ENCODE results near the gene TNNI3.
"Not testable (repeated sequence)": the region's sequence is repeated elsewhere in the genome, so short reads cannot be mapped to it uniquely, and the experiment has no call there.

TNNI3 gene

DNA sequence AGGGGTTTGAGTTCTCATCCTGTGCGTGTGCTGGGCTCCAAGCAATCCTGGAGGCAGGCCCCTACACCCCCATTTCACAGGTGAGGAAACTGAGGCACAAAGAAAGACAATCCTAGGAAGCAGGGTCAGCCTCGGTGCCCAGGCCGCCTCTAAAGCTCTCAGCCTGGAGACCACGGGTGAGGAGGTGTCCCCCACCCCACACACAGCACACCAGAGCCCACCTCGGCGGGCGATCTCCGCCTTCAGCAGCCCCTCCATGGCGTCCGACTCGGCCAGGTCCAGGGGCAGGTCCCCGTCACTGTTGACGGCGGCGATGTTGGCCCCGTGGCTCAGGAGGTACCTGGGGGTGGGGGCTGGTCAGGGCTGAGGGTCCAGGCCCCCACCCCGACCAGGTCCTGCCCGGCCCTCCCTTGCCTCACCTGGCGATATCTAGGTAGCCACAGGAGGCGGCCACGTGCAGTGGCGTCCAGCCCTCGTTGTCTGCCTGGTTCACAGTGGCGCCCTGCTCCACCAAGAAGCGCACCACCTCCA lies 45.2 kb downstream of the TNNI3 start:
- DNase-seq: no peak

DNA sequence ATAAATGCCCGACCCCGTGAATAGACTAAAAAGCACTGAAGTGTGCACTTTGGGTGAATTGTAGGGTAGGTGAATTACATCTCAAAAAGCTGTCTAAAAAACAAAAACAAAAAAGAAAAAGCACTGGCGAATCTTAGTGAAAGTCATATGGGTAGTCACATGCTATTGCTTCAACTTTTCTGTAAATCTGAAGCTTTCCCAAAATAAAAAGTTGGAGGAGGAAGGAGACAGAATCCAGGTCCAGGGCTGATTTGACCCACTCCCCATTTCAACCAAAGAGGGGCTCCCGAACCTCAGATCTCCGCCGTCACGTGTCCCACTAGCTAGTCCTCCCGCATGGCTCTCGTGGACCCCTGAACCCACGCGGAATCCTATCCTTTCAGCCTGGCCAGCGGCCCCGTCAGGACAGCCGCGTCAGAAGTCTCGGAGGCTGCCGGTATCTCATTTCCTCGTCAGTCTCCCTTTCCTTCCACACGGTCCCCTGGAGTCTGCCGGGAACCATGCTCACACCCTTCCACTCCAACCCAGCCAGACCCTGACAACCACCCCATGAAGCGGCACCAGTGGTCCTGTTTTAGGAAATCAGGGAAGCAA lies 46.2 kb downstream of the TNNI3 start:
- DNase-seq: no peak

DNA sequence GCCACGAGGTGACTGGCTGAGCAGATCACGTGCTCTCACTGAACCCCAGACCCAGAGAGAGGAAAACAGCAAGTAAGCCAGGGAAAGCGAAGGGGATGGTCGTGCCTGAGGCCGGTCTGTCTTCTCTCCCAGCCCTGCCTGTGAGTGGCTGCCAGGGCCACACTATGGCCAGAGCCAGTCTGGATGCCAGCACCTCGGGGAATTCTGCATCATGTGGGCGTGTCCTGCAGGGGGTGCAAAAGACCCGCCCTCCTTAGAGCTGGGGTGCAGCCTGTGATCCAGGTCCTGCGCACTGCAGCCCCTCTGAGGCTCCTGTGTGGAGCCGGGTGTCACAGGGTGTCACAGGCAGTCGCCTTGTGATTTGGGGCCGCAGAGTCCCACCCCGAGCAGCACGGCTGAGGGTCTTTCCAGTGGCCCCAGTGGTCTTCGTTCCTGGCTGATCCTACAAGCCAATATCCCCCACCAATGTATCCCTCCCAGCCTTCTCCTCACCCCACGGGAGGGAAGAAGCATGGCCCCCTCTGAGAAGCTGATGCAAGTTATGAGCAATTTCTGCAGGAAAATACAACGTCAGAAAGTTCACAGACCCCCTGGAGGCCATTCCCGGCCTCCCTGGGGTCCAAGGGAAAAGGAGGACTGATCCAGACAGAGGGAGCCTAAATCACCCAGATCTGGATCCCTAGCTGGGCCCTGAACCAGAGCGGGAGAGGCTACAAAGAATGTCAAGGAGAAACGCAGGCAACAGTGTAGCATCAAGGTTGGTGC lies 47.8 kb downstream of the TNNI3 start:
- DNase-seq: no peak

DNA sequence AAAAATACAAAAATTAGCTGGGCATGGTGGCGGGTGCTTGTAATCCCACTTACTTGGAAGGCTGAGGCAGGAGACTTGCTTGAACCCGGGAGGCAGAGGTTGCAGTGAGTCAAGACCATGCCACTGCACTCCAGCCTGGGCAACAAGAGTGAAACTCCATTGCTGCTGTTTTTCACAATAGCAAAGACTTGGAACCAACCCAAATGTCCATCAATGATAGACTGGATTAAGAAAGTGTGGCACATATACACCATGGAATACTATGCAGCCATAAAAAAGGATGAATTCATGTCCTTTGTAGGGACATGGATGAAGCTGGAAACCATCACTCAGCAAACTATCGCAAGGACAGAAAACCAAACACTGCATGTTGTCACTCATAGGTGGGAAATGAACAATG lies 50.3 kb downstream of the TNNI3 start:
- not testable (repeated sequence) for DNase-seq

DNA sequence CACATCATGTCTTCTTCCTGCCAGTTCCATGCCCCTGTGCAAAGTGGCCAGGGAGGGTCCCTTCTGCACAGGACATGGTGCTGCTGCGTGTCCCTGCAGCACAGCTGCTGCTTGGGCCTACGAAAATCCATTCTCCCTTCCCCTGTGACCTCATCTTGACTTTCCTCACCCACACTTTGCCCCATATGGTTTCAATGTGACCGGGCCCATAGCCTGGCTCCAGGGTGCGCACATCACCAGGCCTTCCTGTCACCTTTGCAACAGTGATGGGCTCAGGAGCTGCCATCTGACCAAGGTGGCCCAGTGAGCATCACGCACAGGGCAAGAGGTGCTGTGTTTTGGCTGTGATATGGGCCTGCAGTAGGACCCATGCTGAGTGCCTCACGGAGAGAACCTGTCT lies 50.9 kb downstream of the TNNI3 start:
- no peak for DNase-seq

DNA sequence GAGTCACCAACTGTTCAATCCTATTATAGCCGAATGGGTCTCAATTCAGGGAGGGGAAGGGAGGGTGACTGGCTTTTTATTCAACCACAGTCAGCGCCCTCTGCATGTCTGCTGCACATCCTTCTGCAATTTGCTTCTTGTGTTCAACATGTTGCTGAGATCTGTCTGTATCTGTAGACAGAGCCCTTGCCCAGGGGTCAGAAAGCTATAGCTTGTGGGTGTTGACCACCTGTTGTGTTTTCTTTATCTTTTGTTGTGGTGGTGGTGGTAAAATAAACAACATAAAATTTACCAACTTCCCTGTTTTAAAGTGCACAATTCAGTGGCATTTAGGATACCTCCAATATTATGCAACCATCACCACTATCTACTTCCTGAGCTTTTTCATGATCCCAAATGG lies 52.3 kb downstream of the TNNI3 start:
- DNase-seq: no peak

DNA sequence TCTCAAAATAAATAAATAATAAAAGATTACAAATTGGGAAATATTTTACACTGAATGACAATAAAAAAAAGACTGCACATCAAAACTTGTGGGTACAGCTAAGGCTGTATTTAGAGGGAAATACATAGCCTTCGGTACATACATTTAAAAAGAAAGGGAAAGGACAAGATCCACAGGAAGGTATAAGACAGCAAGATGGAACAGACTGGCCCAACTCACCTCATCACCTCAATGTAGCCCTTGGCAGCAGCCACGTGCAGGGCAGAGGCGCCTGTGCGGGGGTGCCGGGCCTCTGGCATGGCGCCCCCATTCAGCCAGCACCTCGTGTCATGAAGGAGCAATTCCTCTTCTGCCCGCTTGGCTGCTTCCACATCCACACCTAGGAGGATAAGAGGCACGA lies 54.3 kb downstream of the TNNI3 start:
- DNase-seq: no peak

Data from AML-193 (cell line).